Measurements from ENCODE around the gene S100Z. TPM values are rescaled to one million over a fixed set of nuclear protein-coding genes. Genes with fewer than 3 reads are reported as not detected.
"Not testable (repeated sequence)": the region's sequence is repeated elsewhere in the genome, so short reads cannot be mapped to it uniquely, and the experiment has no call there.

The S100Z gene
- total and polyA plus RNA-seq, 2 experiments from 2014 or later, result 0.45 to 1.3 TPM

- H3K9me3 ChIP-seq (ENCODE audit: low read depth), result no peaks in the 10 kb centered on the region
- no peak overlapping the region for H3K27ac ChIP-seq
- no peak for TF ChIP-seq CTCF (IDR thresholded peaks at IDR 0.05; ENCODE audit: low read depth, low read length)
- H3K27me3 ChIP-seq, result no peaks in the 10 kb centered on the region
- DNase-seq (ENCODE audit: low read depth in 1 of 2, low spot score in 1 of 2), result no peak
- no peaks in the 10 kb centered on the region for H3K4me1 ChIP-seq (ENCODE audit: low read depth)
- H3K4me3 ChIP-seq, result no peak overlapping the region
- no peaks in the 10 kb centered on the region for H3K36me3 ChIP-seq
These were observed 43.5 kb downstream of the S100Z start for GRCh38 chr5:76893294-76893693.

GRCh38 chr5:76896196-76896595 lies 46.4 kb downstream of the S100Z start:
- no peaks in the 10 kb centered on the region for H3K4me1 ChIP-seq (ENCODE audit: low read depth)
- TF ChIP-seq CTCF (IDR thresholded peaks at IDR 0.05; ENCODE audit: low read depth, low read length), result no peak
- no peak overlapping the region for H3K4me3 ChIP-seq
- no peaks in the 10 kb centered on the region for H3K36me3 ChIP-seq
- H3K27me3 ChIP-seq, result no peaks in the 10 kb centered on the region
- no peak overlapping the region for H3K27ac ChIP-seq
- no peaks in the 10 kb centered on the region for H3K9me3 ChIP-seq (ENCODE audit: low read depth)
- DNase-seq (ENCODE audit: low read depth in 1 of 2, low spot score in 1 of 2), result no peak

DNA sequence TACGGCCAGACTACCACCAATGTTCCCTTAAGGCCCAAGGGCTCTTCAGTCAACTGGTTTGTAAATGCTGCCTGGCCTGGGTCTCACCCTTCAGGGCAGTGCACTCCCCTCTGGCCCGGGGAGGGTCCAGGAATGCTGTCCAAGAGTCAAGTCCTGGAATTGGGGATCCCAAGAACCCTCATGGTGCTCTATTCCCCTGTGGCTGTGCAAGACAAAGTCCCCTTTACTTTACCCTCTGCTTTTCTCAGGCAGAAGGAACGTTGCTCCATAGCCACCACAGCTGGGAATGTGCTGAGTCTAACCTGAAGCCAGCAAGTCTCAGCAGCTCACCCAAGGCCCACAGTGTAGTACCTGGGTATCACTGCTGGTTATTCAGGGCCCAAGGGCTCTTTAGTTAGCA lies 51.7 kb downstream of the S100Z start:
- TF ChIP-seq CTCF (IDR thresholded peaks at IDR 0.05; ENCODE audit: low read depth, low read length), result no peak
- Histone ChIP-seq H3K36me3 (no peaks in the 10 kb centered on the region), H3K4me1 (ENCODE audit: low read depth) (no peaks in the 10 kb centered on the region), H3K27ac (no peak overlapping the region), H3K4me3 (no peak overlapping the region), H3K27me3 (no peaks in the 10 kb centered on the region), H3K9me3 (ENCODE audit: low read depth) (no peaks in the 10 kb centered on the region)
- no peak for DNase-seq (ENCODE audit: low read depth in 1 of 2, low spot score in 1 of 2)

- Histone ChIP-seq H3K27me3 (no peaks in the 10 kb centered on the region), H3K36me3 (no peaks in the 10 kb centered on the region), H3K9me3 (ENCODE audit: low read depth) (no peaks in the 10 kb centered on the region), H3K4me3 (no peak overlapping the region), H3K27ac (no peak overlapping the region), H3K4me1 (ENCODE audit: low read depth) (no peaks in the 10 kb centered on the region)
- no peak for TF ChIP-seq CTCF (IDR thresholded peaks at IDR 0.05; ENCODE audit: low read depth, low read length)
- no peak for DNase-seq (ENCODE audit: low read depth in 1 of 2, low spot score in 1 of 2)
These were observed 58.4 kb downstream of the S100Z start for GRCh38 chr5:76908166-76908565.

GRCh38 chr5:76910344-76910933 lies 60.6 kb downstream of the S100Z start:
- not testable (repeated sequence) for H3K27ac ChIP-seq; H3K4me3 ChIP-seq; H3K27me3 ChIP-seq; H3K4me1 ChIP-seq (ENCODE audit: low read depth); H3K9me3 ChIP-seq (ENCODE audit: low read depth); H3K36me3 ChIP-seq; DNase-seq (ENCODE audit: low read depth in 1 of 2, low spot score in 1 of 2)

DNA sequence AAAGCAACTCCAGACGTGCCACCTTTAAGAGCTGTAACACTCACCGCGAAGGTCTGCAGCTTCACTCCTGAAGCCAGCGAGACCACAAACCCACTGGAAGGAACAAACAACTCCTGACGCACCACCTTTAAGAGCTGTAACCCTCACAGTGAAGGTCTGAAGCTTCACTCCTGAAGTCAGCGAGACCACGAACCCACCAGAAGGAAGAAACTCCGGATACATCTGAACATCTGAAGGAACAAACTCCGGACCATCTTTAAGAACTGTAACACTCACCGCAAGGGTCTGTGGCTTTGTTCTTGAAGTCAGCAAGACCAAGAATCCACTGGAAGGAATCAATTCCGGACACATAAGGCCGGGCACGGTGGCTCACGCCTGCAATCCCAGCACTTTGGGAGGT lies 64.9 kb downstream of the S100Z start:
- not testable (repeated sequence) for H3K4me1 ChIP-seq (ENCODE audit: low read depth); DNase-seq (ENCODE audit: low read depth in 1 of 2, low spot score in 1 of 2); H3K9me3 ChIP-seq (ENCODE audit: low read depth); H3K27ac ChIP-seq; H3K27me3 ChIP-seq; H3K4me3 ChIP-seq; H3K36me3 ChIP-seq

DNA sequence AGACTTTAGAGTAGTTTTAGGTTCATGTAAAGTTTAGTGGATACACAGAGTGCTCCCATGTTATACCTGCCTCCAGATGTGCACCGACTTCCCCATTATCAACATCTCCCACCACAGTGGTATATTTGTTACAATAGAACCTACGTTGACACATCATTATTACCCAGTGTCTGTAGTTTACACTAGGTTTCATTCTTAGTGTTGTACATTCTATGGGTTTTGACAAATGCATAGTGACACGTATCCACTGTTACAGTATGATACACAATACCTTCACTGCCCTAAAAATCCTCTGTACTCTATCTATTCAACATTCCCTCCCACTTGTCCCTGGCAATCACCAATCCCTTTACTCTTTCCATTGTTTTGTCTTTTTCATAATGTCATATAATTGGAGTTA lies 68.7 kb downstream of the S100Z start:
- Histone ChIP-seq H3K36me3 (no peaks in the 10 kb centered on the region), H3K4me1 (ENCODE audit: low read depth) (no peaks in the 10 kb centered on the region), H3K27me3 (no peaks in the 10 kb centered on the region), H3K27ac (no peak overlapping the region), H3K4me3 (no peak overlapping the region), H3K9me3 (ENCODE audit: low read depth) (no peaks in the 10 kb centered on the region)
- no peak for DNase-seq (ENCODE audit: low read depth in 1 of 2, low spot score in 1 of 2)
- no peak for TF ChIP-seq CTCF (IDR thresholded peaks at IDR 0.05; ENCODE audit: low read depth, low read length)
